OCI-LY7 (cell line): ENCODE results near the gene NAA50.

Experiments used
- CTCF ChIP-seq: fragments of 200-600 bp; sonication (generic); conservative IDR thresholded peaks from 2 replicates; pipeline ENCODE4 v1.5.1; 2014; ENCODE audit warnings: mild to moderate bottlenecking, antibody characterized with exemption, low read length, moderate library complexity, mixed read lengths
- EZH2phosphoT487 ChIP-seq: fragments of 200-600 bp; sonication (generic); IDR thresholded peaks from 2 replicates; pipeline ENCODE4 v1.6.1; 2018; ENCODE audit warnings: low read depth, borderline replicate concordance, mild to moderate bottlenecking, mixed run types, antibody characterized with exemption, low read length, moderate library complexity, mixed read lengths

GRCh38 chr3:113673593-113673992 is 72.5 kb downstream of the NAA50 start:
- TF ChIP-seq CTCF (no peak), EZH2phosphoT487 (no peak)
